Kidney (tissue), 22 donors: ENCODE data around the gene NUMBL. TPM values are rescaled to one million over a fixed set of nuclear protein-coding genes. Genes with fewer than 3 reads are reported as not detected.

Source experiments
- DNase-seq, 5 donors: peaks; one replicate each; pipeline ENCODE4 v3.0.0-alpha.2; 2013 to 2020
- FAIRE-seq: peaks from 2 replicates; lab custom pipeline; 2012; peaks lifted over from hg19 to GRCh38; lab: Jason Lieb, UNC
- H3K27ac ChIP-seq, 2 donors: one replicate each; pipeline ENCODE4 v1.7.0; 2013; ENCODE audit warnings: low read depth in 2 of 2, low read length in 2 of 2, inconsistent platforms in 1 of 2
- H3K27me3 ChIP-seq: one replicate; pipeline ENCODE4 v1.7.1; 2013; ENCODE audit warnings: low read length, inconsistent platforms; ENCODE audit not compliant: control insufficient read depth, insufficient read depth
- H3K36me3 ChIP-seq, 3 donors: one replicate each; pipeline versions ENCODE4 v1.7.0 to v1.7.1; 2013; ENCODE audit warnings: low read length in 3 of 3, control low read depth in 1 of 3, inconsistent platforms in 1 of 3; ENCODE audit not compliant: insufficient read depth in 3 of 3, control insufficient read depth in 2 of 3
- H3K4me1 ChIP-seq, 3 donors: one replicate each; pipeline versions ENCODE4 v1.7.0 to v1.7.1; 2013; ENCODE audit warnings: low read length in 3 of 3, inconsistent platforms in 1 of 3, low read depth in 1 of 3; ENCODE audit not compliant: control insufficient read depth in 2 of 3, insufficient read depth in 2 of 3
- H3K4me3 ChIP-seq, 3 donors: one replicate each; pipeline versions ENCODE4 v1.7.0 to v1.8.1; 2013; ENCODE audit warnings: low read length in 3 of 3, control low read depth in 1 of 3, inconsistent platforms in 1 of 3
- H3K9ac ChIP-seq, 3 donors: one replicate each; pipeline versions ENCODE4 v1.7.0 to v1.7.1; 2013; ENCODE audit warnings: low read length in 3 of 3, control low read depth in 1 of 3, inconsistent platforms in 1 of 3
- H3K9me3 ChIP-seq, 3 donors: one replicate each; pipeline versions ENCODE4 v1.7.0 to v1.7.1; 2013; ENCODE audit warnings: low read length in 3 of 3, control low read depth in 1 of 3, inconsistent platforms in 1 of 3; ENCODE audit not compliant: control insufficient read depth in 2 of 3, insufficient read depth in 1 of 3
- CTCF ChIP-seq: IDR thresholded peaks from 3 replicates; pipeline ENCODE4 v1.5.1; 2012; ENCODE audit warnings: mild to moderate bottlenecking, moderate library complexity, borderline replicate concordance; ENCODE audit not compliant: insufficient read depth; ENCODE audit errors: extremely low read depth
- intact Hi-C: fragments of 100-400 bp; cut with DNase I; formaldehyde crosslinking; loops from one replicate; pipeline ENCODE4 v1.11.1; 2022
- long read RNA-seq, 10 donors: library from polyadenylated mRNA in 1 of 10; unstranded in 1 of 10; transcript quantifications; one replicate each; pipeline ENCODE4 v2.0.0 and lab custom pipeline, GENCODE V29; 2021 to 2026
- polyA plus RNA-seq: library from polyadenylated mRNA; stranded (reverse); fragments of 350-450 nt; fragmentation: Illumina TruSeq; extraction: RNeasy Lipid Tissue Mini Kit (QIAGEN cat#74804); gene quantifications from one replicate; pipeline ENCODE4 v1.2.3, GENCODE V29; 2014; ENCODE audit warnings: low read depth, low replicate concordance; ENCODE audit not compliant: insufficient read depth
- total RNA-seq: library from RNA; stranded (reverse); fragmentation: NEBNext Ultra II Directional; extraction: Animal tissue kit (Norgen Biotek cat#: 25700); gene quantifications from one replicate; pipeline ENCODE4 v1.2.1, GENCODE V29; 2021
- donor health status: control.
- donor health status: control.
- donor health status: control.
- donor health status: control.
- donor health status: control.
- donor health status: DM: yes; HTN: yes; CAD: no.
- donor health status: Normal renal cell carcinoma (clear cell type).

The NUMBL gene
- total RNA-seq (24.3 TPM), polyA plus RNA-seq (3.3 TPM)
- long read RNA-seq, donor 1, partial matches to known transcripts = 0 of 4 reads
- long read RNA-seq, donor 1, other reads (novel, unspliced or antisense) = 0 of 4 reads
- long read RNA-seq, donor 2, transcript NUMBL-205 (1 exons, 2,062 nt) = major isoform, 5 of 8 reads
- long read RNA-seq, donor 2, partial matches to known transcripts = 0 of 8 reads
- long read RNA-seq, donor 2, other reads (novel, unspliced or antisense) = 0 of 8 reads
- long read RNA-seq, donor 3, partial matches to known transcripts = 0 of 3 reads
- long read RNA-seq, donor 3, other reads (novel, unspliced or antisense) = 0 of 3 reads
- long read RNA-seq, donor 4, partial matches to known transcripts = 0 of 4 reads
- long read RNA-seq, donor 4, other reads (novel, unspliced or antisense) = 0 of 4 reads
- long read RNA-seq, donor 5 = 0 reads
- long read RNA-seq, donor 6 = 0 reads
- long read RNA-seq, donor 7, partial matches to known transcripts = 0 of 8 reads
- long read RNA-seq, donor 7, other reads (novel, unspliced or antisense) = 8 of 8 reads
- long read RNA-seq, donor 8, partial matches to known transcripts = 0 of 3 reads
- long read RNA-seq, donor 8, other reads (novel, unspliced or antisense) = 0 of 3 reads
- long read RNA-seq, donor 9, partial matches to known transcripts = 0 of 1 reads
- long read RNA-seq, donor 9, other reads (novel, unspliced or antisense) = 0 of 1 reads
- long read RNA-seq, donor 10, partial matches to known transcripts = 0 of 3 reads
- long read RNA-seq, donor 10, other reads (novel, unspliced or antisense) = 0 of 3 reads

- peak within 1 kb of the TSS; percentile 55 to 84 (median 64) for H3K4me3 ChIP-seq
- H3K4me1 ChIP-seq = peaks cover 0 to 5% (median 5%) of the 10 kb centered on the region in 3 donors
- H3K27ac ChIP-seq = peak within 1 kb of the TSS; percentile 58 to 74
These were observed at the start of gene NUMBL for GRCh38 chr19:40690050-40690692. NUMBL (minus strand) TSS chr19:40690651; CDS start chr19:40690483, 168 bp downstream.

GRCh38 chr19:40739030-40739839, 48.8 kb upstream of the NUMBL start:
- Histone ChIP-seq H3K9ac (no peak overlapping the region), H3K27me3 (no peaks in the 10 kb centered on the region), H3K4me3 (no peak overlapping the region), H3K36me3 (peaks cover 4 to 32% (median 21%) of the 10 kb centered on the region in 3 donors), H3K27ac (no peak overlapping the region), H3K9me3 (no peaks in the 10 kb centered on the region), H3K4me1 (no peaks in the 10 kb centered on the region)
- intact Hi-C loops = no loop called here
- DNase-seq (no peak), FAIRE-seq (no peak)
- TF ChIP-seq CTCF = no peak

More at GRCh38 chr19:40690050-40690692, at the start of gene NUMBL:
- intact Hi-C loops = no loop called here
- peak within 1 kb of the TSS; percentile 51 to 86 (median 64) for H3K9ac ChIP-seq
- DNase-seq (no peak), FAIRE-seq (no peak)
- TF ChIP-seq CTCF = no peak
- H3K9me3 ChIP-seq = no peaks in the 10 kb centered on the region
- peaks cover 0 to 13% (median 6%) of the 10 kb centered on the region in 3 donors for H3K36me3 ChIP-seq
- no peaks in the 10 kb centered on the region for H3K27me3 ChIP-seq

- no peak for DNase-seq
- H3K4me1 ChIP-seq = no peaks in the 10 kb centered on the region
- FAIRE-seq = no peak
- H3K4me3 ChIP-seq = no peak overlapping the region
- H3K27me3 ChIP-seq = no peaks in the 10 kb centered on the region
- no peak overlapping the region for H3K27ac ChIP-seq
- intact Hi-C loops = no loop called here
- TF ChIP-seq CTCF = no peak
- no peaks in the 10 kb centered on the region for H3K9me3 ChIP-seq
- H3K9ac ChIP-seq = no peak overlapping the region
- peaks cover 4 to 50% (median 34%) of the 10 kb centered on the region in 3 donors for H3K36me3 ChIP-seq
These were observed 46.7 kb upstream of the NUMBL start for GRCh38 chr19:40737102-40737644.
